SK-N-SH (cell line): ENCODE measurements around the gene PDIA5. TPM values are rescaled to one million over a fixed set of nuclear protein-coding genes. Genes with fewer than 3 reads are reported as not detected.

Source experiments
- CTCF ChIA-PET: fragments of 300-600, 350-600 bp; formaldehyde crosslinking; extraction: SDS; loops from one replicate; lab custom pipeline; 2021; lab: Yijun Ruan, JAX
- POLR2A ChIA-PET: fragments of 350-600 bp; sonication (Branson Sonifier 250); formaldehyde crosslinking; extraction: SDS; loops from one replicate; lab custom pipeline; 2020; ENCODE audit warnings: antibody characterized with exemption, inconsistent platforms; lab: Yijun Ruan, JAX
- DNase-seq: peaks from one replicate; pipeline ENCODE4 v3.0.0; 2012
- H2AFZ ChIP-seq: fragments of 200-600 bp; sonication (generic); 2 replicates; pipeline ENCODE4 v1.8.1; 2016; ENCODE audit warnings: antibody characterized with exemption, mild to moderate bottlenecking, low read depth
- H3F3A ChIP-seq: fragments of 200-600 bp; sonication (generic); replicated peaks from 2 replicates; pipeline ENCODE3; 2016; ENCODE audit warnings: antibody characterized with exemption, mild to moderate bottlenecking; ENCODE audit not compliant: insufficient read depth
- H3K27ac ChIP-seq, 2 experiments: fragments of 200-500 bp in 1 of 2; fragments of 200-600 bp in 1 of 2; sonication (Bioruptor generic) in 1 of 2; sonication (generic), shearing (Covaris generic) in 1 of 2; 2 replicates each; pipeline versions ENCODE4 v1.5.1 to v1.6.1; 2014 to 2016; ENCODE audit warnings: low read depth in 2 of 2, inconsistent platforms in 1 of 2, low read length in 1 of 2, mild to moderate bottlenecking in 1 of 2, mixed read lengths in 1 of 2
- H3K27me3 ChIP-seq: fragments of 200-600 bp; sonication (generic), shearing (Covaris generic); 2 replicates; pipeline ENCODE4 v1.6.1; 2016; ENCODE audit warnings: mixed run types; ENCODE audit not compliant: insufficient read depth
- H3K36me3 ChIP-seq, 2 experiments: fragments of 200-500 bp in 1 of 2; fragments of 200-600 bp in 1 of 2; sonication (Bioruptor generic) in 1 of 2; sonication (generic) in 1 of 2; replicated peaks in 1 of 2; 2 replicates each; pipeline versions ENCODE3 to v1.5.1; 2014 to 2016; ENCODE audit warnings: low read length in 1 of 2, mild to moderate bottlenecking in 1 of 2; ENCODE audit not compliant: insufficient read depth in 2 of 2, control insufficient read depth in 1 of 2
- H3K4me1 ChIP-seq, 2 experiments: fragments of 200-500 bp in 1 of 2; fragments of 200-600 bp in 1 of 2; sonication (Bioruptor generic) in 1 of 2; sonication (generic), shearing (Covaris generic) in 1 of 2; 2 replicates each; pipeline versions ENCODE4 v1.5.1 to v1.6.1; 2014 to 2016; ENCODE audit warnings: low read depth in 1 of 2, low read length in 1 of 2, mixed run types in 1 of 2; ENCODE audit not compliant: insufficient read depth in 2 of 2, control insufficient read depth in 1 of 2
- H3K4me2 ChIP-seq: fragments of 200-600 bp; sonication (generic), shearing (Covaris generic); 2 replicates; pipeline ENCODE4 v1.6.1; 2017; ENCODE audit warnings: mixed run types
- H3K4me3 ChIP-seq, 2 experiments: fragments of 200-500 bp in 1 of 2; fragments of 200-600 bp in 1 of 2; sonication (Bioruptor generic) in 1 of 2; sonication (generic), shearing (Covaris generic) in 1 of 2; 2 replicates each; pipeline versions ENCODE4 v1.5.1 to v1.8.1; 2014 to 2016; ENCODE audit warnings: low read depth in 2 of 2, inconsistent platforms in 1 of 2, low read length in 1 of 2, mild to moderate bottlenecking in 1 of 2, mixed read lengths in 1 of 2, moderate library complexity in 1 of 2
- H3K79me2 ChIP-seq: fragments of 200-600 bp; sonication (generic); 2 replicates; pipeline ENCODE4 v1.8.1; 2017; ENCODE audit warnings: mild to moderate bottlenecking; ENCODE audit not compliant: insufficient read depth
- H3K9ac ChIP-seq: fragments of 200-600 bp; sonication (generic); 2 replicates; pipeline ENCODE4 v1.6.1; 2017; ENCODE audit warnings: mixed run types
- H3K9me2 ChIP-seq: fragments of 200-600 bp; sonication (generic); 2 replicates; pipeline ENCODE4 v1.6.1; 2017; ENCODE audit warnings: mixed run types
- H3K9me3 ChIP-seq: fragments of 200-600 bp; sonication (generic); 2 replicates; pipeline ENCODE4 v1.6.1; 2017; ENCODE audit warnings: mixed run types, mild to moderate bottlenecking, moderate library complexity
- H4K20me1 ChIP-seq: fragments of 200-600 bp; sonication (generic); 2 replicates; pipeline ENCODE4 v1.6.1; 2017; ENCODE audit warnings: mild to moderate bottlenecking, mixed run types; ENCODE audit not compliant: insufficient read depth
- EP300 ChIP-seq, 2 experiments: IDR thresholded peaks; 2 replicates each; pipeline versions ENCODE4 v1.4.0 to v1.6.1; 2012; ENCODE audit warnings: borderline replicate concordance in 1 of 2, low read depth in 1 of 2, low read length in 1 of 2
- EZH2phosphoT487 ChIP-seq: fragments of 200-600 bp; sonication (generic); IDR thresholded peaks from 2 replicates; pipeline ENCODE4 v1.6.1; 2017; ENCODE audit warnings: low read depth, mixed run types, mild to moderate bottlenecking, antibody characterized with exemption, moderate library complexity, borderline replicate concordance
- FOXJ3 ChIP-seq: sonication (generic); formaldehyde crosslinking; IDR thresholded peaks from 2 replicates; pipeline ENCODE4 v1.5.1; 2020; ENCODE audit warnings: mild to moderate bottlenecking, missing genetic modification reagents
- FOXM1 ChIP-seq: IDR thresholded peaks from 2 replicates; pipeline ENCODE4 v1.4.0; 2012; ENCODE audit warnings: low read depth, mild to moderate bottlenecking
- GABPA ChIP-seq: IDR thresholded peaks from 2 replicates; pipeline ENCODE4 v1.4.0; 2012; ENCODE audit warnings: low read depth, mild to moderate bottlenecking
- IRF3 ChIP-seq: fragments of 150-350 bp; IDR thresholded peaks from 2 replicates; pipeline ENCODE4 v1.6.1; 2016; ENCODE audit warnings: mild to moderate bottlenecking, low read depth, low read length
- JUND ChIP-seq: IDR thresholded peaks from 2 replicates; pipeline ENCODE4 v1.4.0; 2012
- MAX ChIP-seq: IDR thresholded peaks from 2 replicates; pipeline ENCODE4 v1.4.0; 2012; ENCODE audit warnings: low read depth
- NFIC ChIP-seq: IDR thresholded peaks from 2 replicates; pipeline ENCODE4 v1.4.0; 2012; ENCODE audit warnings: borderline replicate concordance
- NRF1 ChIP-seq: IDR thresholded peaks from 2 replicates; pipeline ENCODE4 v1.6.1; 2012; ENCODE audit warnings: low read depth, mild to moderate bottlenecking, low read length
- POLR2AphosphoS5 ChIP-seq: IDR thresholded peaks from 2 replicates; pipeline ENCODE4 v1.6.1; 2012; ENCODE audit warnings: low read depth, low read length
- RCOR1 ChIP-seq: fragments of 150-350 bp; IDR thresholded peaks from 2 replicates; pipeline ENCODE4 v1.6.1; 2017; ENCODE audit warnings: antibody characterized with exemption, low read length
- REST ChIP-seq: IDR thresholded peaks from 2 replicates; pipeline ENCODE4 v1.6.1; 2012; ENCODE audit warnings: mild to moderate bottlenecking, low read depth, low read length, moderate library complexity
- SIN3A ChIP-seq: IDR thresholded peaks from 2 replicates; pipeline ENCODE4 v1.6.1; 2012; ENCODE audit warnings: low read depth, mild to moderate bottlenecking, low read length, moderate library complexity, borderline replicate concordance
- TAF1 ChIP-seq: IDR thresholded peaks from 2 replicates; pipeline ENCODE4 v1.6.1; 2012; ENCODE audit warnings: low read depth, mild to moderate bottlenecking, low read length, moderate library complexity, borderline replicate concordance
- USF2 ChIP-seq: fragments of 150-350 bp; IDR thresholded peaks from 2 replicates; pipeline ENCODE4 v1.6.1; 2017; ENCODE audit warnings: antibody characterized with exemption, low read length, low read depth, borderline replicate concordance
- YY1 ChIP-seq: IDR thresholded peaks from 2 replicates; pipeline ENCODE4 v1.4.0; 2012; ENCODE audit warnings: low read depth, mild to moderate bottlenecking
- WGBS: methylation state at CpG from one replicate; pipeline ENCODE4 v1.1.6; 2017; ENCODE audit warnings: low lambda C conversion rate; 5-methylcytosine and 5-hydroxymethylcytosine counted together
- polyA plus RNA-seq, 3 experiments: library from polyadenylated mRNA; depleted of rRNA; stranded (reverse); fragments of >200 nt; gene quantifications; 2 replicates each; pipeline ENCODE4 v1.2.3, GENCODE V29; 2012
- TF ChIP-seq, protein P1 (sequence below): IDR thresholded peaks from 2 replicates; pipeline ENCODE4; 2012
- TF ChIP-seq, protein P2 (sequence below): fragments of 200-600 bp; sonication (generic); IDR thresholded peaks from 2 replicates; pipeline ENCODE4 v1.6.1; 2017; ENCODE audit warnings: antibody characterized with exemption, mild to moderate bottlenecking, moderate library complexity

Gene PDIA5
- polyA plus RNA-seq, 1 of the 3 experiments (the other 2 are of a cell fraction): 28.6 TPM

DNA sequence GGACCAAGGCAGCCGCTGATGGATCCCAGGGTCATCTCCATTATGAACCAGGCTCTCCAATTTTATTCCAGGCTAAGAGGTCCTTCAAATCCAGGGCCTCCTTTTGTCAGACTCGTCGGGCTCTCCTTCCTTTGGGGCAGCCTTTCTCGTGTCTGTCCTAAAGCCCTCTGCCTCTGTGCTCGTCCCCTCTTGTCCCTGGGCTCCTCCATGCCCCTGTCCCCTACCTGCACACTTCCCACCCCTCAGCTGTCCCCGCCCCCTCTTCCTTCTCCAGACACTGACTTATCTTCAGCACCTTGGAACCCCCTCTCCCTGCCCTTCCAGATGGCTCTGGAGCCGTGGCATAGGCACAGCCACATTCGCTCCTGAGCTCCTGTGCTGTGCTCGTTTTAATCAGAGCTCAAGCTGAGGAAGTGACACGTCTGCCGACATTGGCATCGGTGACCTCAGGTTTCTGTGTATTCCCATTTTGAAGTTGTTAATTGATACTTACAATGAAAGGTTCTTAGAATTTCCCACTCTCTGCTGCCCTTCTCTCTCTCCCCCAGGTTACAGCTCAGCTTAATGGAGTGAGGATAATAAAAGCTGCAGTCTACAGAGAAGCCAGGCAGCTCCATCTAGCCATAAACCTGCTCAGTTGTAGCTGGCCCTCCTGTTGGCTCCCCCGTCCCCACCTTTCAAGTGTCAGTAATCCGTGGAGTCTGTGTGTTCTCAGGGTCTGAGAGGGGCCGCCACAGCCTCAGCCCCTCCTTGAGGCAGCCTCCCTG lies 83.8 kb downstream of the PDIA5 start:
- H3K36me3 ChIP-seq: peaks cover 4 to 40% of the 10 kb centered on the region in 2 experiments

More for the DNA sequence above, 83.8 kb downstream of the PDIA5 start:
- ChIA-PET POLR2A (no interaction called here), CTCF (interaction anchor here (1.1 kb wide), 1 partner anchor 60 kb away, joined by 3 read pairs; no protein-coding TSS in a partner anchor)
- Histone ChIP-seq H3K4me2 (no peak overlapping the region), H3K4me1 (peaks cover 0 to 19% of the 10 kb centered on the region in 2 experiments; a peak in 1 of 4 replicates), H3K27ac (no peak overlapping the region), H3K9me3 (no peaks in the 10 kb centered on the region), H3K79me2 (no peaks in the 10 kb centered on the region), H3K9me2 (no peaks in the 10 kb centered on the region), H3K4me3 (no peak overlapping the region), H3K27me3 (no peaks in the 10 kb centered on the region), H4K20me1 (no peaks in the 10 kb centered on the region), H3F3A (no peaks in the 10 kb centered on the region), H2AFZ (no peak overlapping the region), H3K9ac (no peak overlapping the region)
- DNase-seq: no peak
- 95% methylated on average over 14 of the region's 15 CpGs for WGBS
- no peak for TF ChIP-seq EZH2phosphoT487
- TF ChIP-seq JUND: no peak
- TF ChIP-seq FOXJ3: no peak
- TF ChIP-seq YY1: no peak
- no peak for TF ChIP-seq EP300 (IDR thresholded peaks at IDR 0.05; ENCODE audit: borderline replicate concordance in 1 of 2, low read depth in 1 of 2, low read length in 1 of 2)
- no peak for TF ChIP-seq RCOR1
- no peak for TF ChIP-seq TAF1
- TF ChIP-seq NFIC: no peak
- no peak for TF ChIP-seq GABPA
- TF ChIP-seq FOXM1: no peak
- TF ChIP-seq, protein P1, sequence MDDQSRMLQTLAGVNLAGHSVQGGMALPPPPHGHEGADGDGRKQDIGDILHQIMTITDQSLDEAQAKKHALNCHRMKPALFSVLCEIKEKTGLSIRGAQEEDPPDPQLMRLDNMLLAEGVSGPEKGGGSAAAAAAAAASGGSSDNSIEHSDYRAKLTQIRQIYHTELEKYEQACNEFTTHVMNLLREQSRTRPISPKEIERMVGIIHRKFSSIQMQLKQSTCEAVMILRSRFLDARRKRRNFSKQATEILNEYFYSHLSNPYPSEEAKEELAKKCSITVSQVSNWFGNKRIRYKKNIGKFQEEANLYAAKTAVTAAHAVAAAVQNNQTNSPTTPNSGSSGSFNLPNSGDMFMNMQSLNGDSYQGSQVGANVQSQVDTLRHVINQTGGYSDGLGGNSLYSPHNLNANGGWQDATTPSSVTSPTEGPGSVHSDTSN: no peak
- TF ChIP-seq MAX: no peak
- no peak for TF ChIP-seq SIN3A
- TF ChIP-seq NRF1: no peak
- TF ChIP-seq IRF3: no peak
- TF ChIP-seq, protein P2, sequence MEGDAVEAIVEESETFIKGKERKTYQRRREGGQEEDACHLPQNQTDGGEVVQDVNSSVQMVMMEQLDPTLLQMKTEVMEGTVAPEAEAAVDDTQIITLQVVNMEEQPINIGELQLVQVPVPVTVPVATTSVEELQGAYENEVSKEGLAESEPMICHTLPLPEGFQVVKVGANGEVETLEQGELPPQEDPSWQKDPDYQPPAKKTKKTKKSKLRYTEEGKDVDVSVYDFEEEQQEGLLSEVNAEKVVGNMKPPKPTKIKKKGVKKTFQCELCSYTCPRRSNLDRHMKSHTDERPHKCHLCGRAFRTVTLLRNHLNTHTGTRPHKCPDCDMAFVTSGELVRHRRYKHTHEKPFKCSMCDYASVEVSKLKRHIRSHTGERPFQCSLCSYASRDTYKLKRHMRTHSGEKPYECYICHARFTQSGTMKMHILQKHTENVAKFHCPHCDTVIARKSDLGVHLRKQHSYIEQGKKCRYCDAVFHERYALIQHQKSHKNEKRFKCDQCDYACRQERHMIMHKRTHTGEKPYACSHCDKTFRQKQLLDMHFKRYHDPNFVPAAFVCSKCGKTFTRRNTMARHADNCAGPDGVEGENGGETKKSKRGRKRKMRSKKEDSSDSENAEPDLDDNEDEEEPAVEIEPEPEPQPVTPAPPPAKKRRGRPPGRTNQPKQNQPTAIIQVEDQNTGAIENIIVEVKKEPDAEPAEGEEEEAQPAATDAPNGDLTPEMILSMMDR: no peak
- TF ChIP-seq USF2: no peak
- no peak for TF ChIP-seq REST
- TF ChIP-seq POLR2AphosphoS5: no peak
